Activated CD4-positive, alpha-beta T cell treated with anti-CD3 and anti-CD28 coated beads, Interleukin-2, amount 10 ng/mL, durations not matched to agents 7 days and 5 days (primary cell): ENCODE measurements around the gene MRPL41. TPM values are rescaled to one million over a fixed set of nuclear protein-coding genes. Genes with fewer than 3 reads are reported as not detected.
"Not testable (repeated sequence)": the region's sequence is repeated elsewhere in the genome, so short reads cannot be mapped to it uniquely, and the experiment has no call there.

Source experiments
- CTCF ChIA-PET: fragments of 350-600 bp; sonication (Branson Sonifier 250); formaldehyde crosslinking; loops from one replicate; lab custom pipeline; 2021; ENCODE audit warnings: antibody characterized with exemption; lab: Charles Lee
- POLR2A ChIA-PET: fragments of 350-600 bp; sonication (Branson Sonifier 250); formaldehyde crosslinking; loops from one replicate; lab custom pipeline; 2021; ENCODE audit warnings: antibody characterized with exemption; lab: Charles Lee
- DNase-seq: peaks from one replicate; pipeline ENCODE4 v3.0.0-alpha.2; 2020
- H3K27ac Mint-ChIP-seq: one replicate; pipeline ENCODE4 v1.8.0; 2021; ENCODE audit warnings: mild to moderate bottlenecking, moderate library complexity, mixed read lengths
- H3K27me3 Mint-ChIP-seq: one replicate; pipeline ENCODE4 v1.8.0; 2021; ENCODE audit warnings: mixed read lengths
- H3K36me3 Mint-ChIP-seq: one replicate; pipeline ENCODE4 v1.8.0; 2021; ENCODE audit warnings: low read depth, mixed read lengths
- H3K4me1 Mint-ChIP-seq: one replicate; pipeline ENCODE4 v1.8.0; 2021; ENCODE audit warnings: mixed read lengths
- H3K4me3 Mint-ChIP-seq: one replicate; pipeline ENCODE4 v1.8.0; 2021; ENCODE audit warnings: mild to moderate bottlenecking, moderate library complexity, mixed read lengths
- H3K9me3 Mint-ChIP-seq: one replicate; pipeline ENCODE4 v1.8.0; 2021; ENCODE audit warnings: mixed read lengths
- total RNA-seq, 2 experiments: library from RNA; stranded (reverse); gene quantifications; one replicate each; pipeline ENCODE4 v1.2.3, GENCODE V29; 2021

MRPL41 gene
- total RNA-seq, 2 experiments from 2014 or later = 30.2 to 37.1 TPM

DNA sequence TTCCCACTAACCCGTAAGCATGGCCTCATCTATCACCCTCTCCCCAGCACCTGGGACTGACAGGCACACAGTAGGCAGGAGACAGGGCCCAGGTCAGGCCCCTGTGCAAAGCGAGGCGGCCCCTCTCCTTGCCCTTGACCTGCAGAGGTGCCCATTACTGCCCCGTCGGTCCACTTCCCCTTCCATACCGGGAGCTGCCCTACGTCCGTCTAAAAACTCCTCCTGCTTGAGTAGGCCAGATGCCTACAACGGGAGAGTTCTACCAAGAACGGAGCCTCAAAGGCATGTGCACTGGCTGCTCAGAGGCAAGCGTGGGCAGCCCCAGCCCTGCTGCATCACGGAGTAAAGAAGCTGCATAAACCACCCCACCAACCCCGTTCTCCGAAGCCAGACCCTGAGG lies 31.7 kb downstream of the MRPL41 start:
- Mint-ChIP-seq H3K4me1 (peaks cover 11% of the 10 kb centered on the region), H3K27me3 (no peaks in the 10 kb centered on the region), H3K9me3 (no peaks in the 10 kb centered on the region), H3K36me3 (peaks cover 7% of the 10 kb centered on the region), H3K27ac (peak overlapping the region; percentile 0), H3K4me3 (no peak overlapping the region)
- ChIA-PET CTCF (no interaction called here), POLR2A (no interaction called here)
- no peak for DNase-seq

DNA sequence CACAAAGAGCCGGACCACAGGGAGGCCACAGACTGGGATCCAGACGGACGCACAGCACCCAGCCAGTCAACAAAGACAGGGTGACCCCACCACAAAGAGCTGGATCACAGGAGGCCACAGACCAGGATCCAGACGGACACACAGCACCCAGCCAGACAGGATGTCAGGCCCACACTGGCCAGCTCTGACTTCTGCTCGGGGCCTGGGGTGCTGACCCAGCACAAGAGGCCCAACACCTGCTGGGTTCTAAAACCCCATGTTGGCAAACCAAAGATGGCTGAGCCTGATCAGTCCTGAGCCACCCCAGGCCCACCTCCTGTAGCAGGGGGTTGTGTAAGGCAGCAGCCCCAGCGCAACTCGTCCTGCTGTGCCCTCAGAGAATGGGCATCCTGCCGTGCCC lies 32.3 kb downstream of the MRPL41 start:
- DNase-seq = no peak
- Mint-ChIP-seq H3K4me1 (peaks cover 15% of the 10 kb centered on the region), H3K4me3 (no peak overlapping the region), H3K27me3 (no peaks in the 10 kb centered on the region), H3K27ac (no peak overlapping the region), H3K36me3 (peaks cover 9% of the 10 kb centered on the region), H3K9me3 (no peaks in the 10 kb centered on the region)
- CTCF ChIA-PET = no interaction called here
- POLR2A ChIA-PET = no interaction called here

DNA sequence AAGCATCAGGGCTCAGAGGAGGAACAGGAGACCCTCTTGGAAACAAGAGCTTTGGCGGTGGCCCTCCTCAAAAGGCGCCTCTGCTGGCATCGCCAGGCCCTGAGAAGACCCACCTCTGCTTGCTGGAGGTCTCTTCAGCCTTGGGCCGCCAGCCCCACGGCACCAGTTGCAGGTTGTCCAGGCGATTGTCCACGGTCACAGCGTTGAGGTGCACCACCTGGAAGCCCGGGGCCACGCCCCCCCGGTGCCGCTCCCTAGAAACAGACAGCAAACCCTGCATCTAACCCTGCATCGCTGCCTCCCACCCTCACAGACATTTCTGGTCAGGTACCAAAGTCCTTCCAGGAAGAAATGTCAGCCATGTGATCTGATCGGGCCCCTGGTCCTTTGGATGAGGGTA lies 35.2 kb downstream of the MRPL41 start:
- H3K27ac Mint-ChIP-seq = no peak overlapping the region
- no peaks in the 10 kb centered on the region for H3K9me3 Mint-ChIP-seq

DNA sequence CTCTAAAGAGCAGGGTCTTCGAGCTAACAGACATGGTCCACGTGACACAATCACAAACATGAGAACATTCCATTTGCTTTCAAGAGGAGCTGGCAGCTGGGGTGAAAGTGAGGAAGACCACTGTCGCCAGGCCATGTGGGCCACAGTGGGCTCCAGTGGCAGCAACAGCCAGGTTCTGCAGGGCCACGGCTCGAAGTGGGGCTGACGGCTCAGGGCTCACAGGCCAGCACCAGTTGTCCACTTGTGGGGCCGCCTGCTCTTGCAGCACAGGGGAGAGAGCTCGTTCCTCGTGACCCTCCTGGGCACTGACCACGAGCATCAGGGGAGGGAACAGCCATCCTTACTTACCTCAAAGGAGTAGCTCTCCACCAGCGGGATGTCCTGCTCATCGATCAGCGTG lies 36.6 kb downstream of the MRPL41 start:
- ChIA-PET CTCF (interaction anchor here (0.5 to 4.5 kb wide), 10 partner anchors 8 to 175 kb away, joined by 3 to 37 read pairs (median 3); partner anchors contain the start of genes ARRDC1 and DPH7), POLR2A (interaction anchor here (1.1 kb wide), 1 partner anchor 17 kb away, joined by 3 read pairs; the partner anchor contains the start of gene ARRDC1)
- H3K4me1 Mint-ChIP-seq = peaks cover 25% of the 10 kb centered on the region
- peak overlapping the region; percentile 83 for H3K4me3 Mint-ChIP-seq
- H3K27ac Mint-ChIP-seq = no peak overlapping the region
- peaks cover 10% of the 10 kb centered on the region for H3K36me3 Mint-ChIP-seq
- DNase-seq = no peak
- H3K27me3 Mint-ChIP-seq = no peaks in the 10 kb centered on the region
- no peaks in the 10 kb centered on the region for H3K9me3 Mint-ChIP-seq

More for the DNA sequence above, 35.2 kb downstream of the MRPL41 start:
- Mint-ChIP-seq H3K36me3 (peaks cover 10% of the 10 kb centered on the region), H3K4me1 (peaks cover 19% of the 10 kb centered on the region), H3K27me3 (no peaks in the 10 kb centered on the region), H3K4me3 (no peak overlapping the region)
- POLR2A ChIA-PET = interaction anchor here (1.1 kb wide), 1 partner anchor 18 kb away, joined by 3 read pairs; the partner anchor contains the start of gene ARRDC1
- CTCF ChIA-PET = interaction anchor here (1.1 to 4.5 kb wide), 3 partner anchors 8 to 32 kb away, joined by 4 to 37 read pairs (median 5); partner anchors contain the start of gene DPH7
- DNase-seq = no peak

DNA sequence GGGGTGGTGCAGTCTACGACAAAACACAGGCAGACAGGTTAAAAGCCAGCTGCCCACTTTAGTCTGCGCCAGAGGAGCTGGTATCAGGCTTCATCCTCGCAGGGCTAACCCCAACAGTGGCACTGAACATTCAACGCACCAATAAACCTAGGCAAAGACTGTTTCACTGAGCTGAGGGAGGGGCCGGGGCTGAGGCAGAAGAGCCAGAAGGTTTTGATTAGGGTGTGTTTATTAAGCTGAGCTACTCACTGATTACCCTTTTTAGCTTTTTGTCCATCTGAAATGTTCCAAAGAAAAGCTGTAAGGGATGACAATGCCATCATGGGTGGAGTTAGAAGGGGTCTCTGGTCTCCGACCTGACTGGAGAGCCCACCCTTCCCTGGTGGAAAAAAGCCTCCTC lies 37.2 kb downstream of the MRPL41 start:
- Mint-ChIP-seq H3K27ac (no peak overlapping the region), H3K36me3 (peaks cover 10% of the 10 kb centered on the region), H3K4me3 (peak overlapping the region; percentile 83)

DNA sequence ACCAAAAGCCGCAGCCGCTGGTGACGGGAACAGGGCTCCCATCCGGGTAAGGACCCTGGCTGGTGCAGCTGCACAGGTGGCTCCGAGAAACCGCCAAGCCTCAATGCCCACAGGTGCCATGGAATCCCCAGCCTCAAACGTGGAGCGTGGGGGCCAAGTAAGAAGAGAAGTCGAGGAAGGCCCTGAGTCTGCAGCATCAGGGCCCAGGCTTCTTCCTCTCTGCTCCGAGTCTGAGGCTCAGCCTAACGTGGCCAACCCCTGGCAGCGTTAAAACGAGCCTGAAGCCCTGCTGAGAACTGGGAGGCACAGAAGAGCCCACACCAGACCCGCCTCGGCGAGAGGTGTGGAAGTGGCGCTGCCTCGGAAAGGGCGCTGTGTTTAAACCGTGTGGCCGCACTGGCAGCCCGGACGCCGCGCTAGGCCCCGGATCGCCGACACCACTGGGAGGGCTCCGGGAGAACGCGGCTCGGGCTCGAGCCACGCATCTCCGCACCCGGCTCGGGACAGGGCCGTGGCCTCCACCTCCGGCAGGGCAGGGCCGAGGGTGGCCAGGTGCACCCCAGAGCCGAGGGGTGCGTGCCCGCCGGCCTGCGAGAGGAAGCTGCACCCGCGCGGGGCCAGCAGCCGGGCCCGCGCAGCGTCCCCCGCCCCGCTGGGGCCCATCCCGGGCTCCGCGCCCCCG lies 37.9 kb downstream of the MRPL41 start:
- peak overlapping the region; percentile 83 for H3K4me3 Mint-ChIP-seq
- peak overlapping the region; percentile 84 for H3K27ac Mint-ChIP-seq
- H3K9me3 Mint-ChIP-seq = no peaks in the 10 kb centered on the region
- H3K4me1 Mint-ChIP-seq = peaks cover 25% of the 10 kb centered on the region
- CTCF ChIA-PET = interaction anchor here (4.5 kb wide), 1 partner anchor 11 kb away, joined by 37 read pairs; the partner anchor contains the start of gene DPH7
- POLR2A ChIA-PET = no interaction called here
- peaks cover 10% of the 10 kb centered on the region for H3K36me3 Mint-ChIP-seq
- peak; percentile 34 for DNase-seq
- no peaks in the 10 kb centered on the region for H3K27me3 Mint-ChIP-seq

More for the DNA sequence above, 37.2 kb downstream of the MRPL41 start:
- Mint-ChIP-seq H3K9me3 (no peaks in the 10 kb centered on the region), H3K4me1 (peaks cover 25% of the 10 kb centered on the region), H3K27me3 (no peaks in the 10 kb centered on the region)
- POLR2A ChIA-PET = interaction anchor here (0.5 kb wide), 1 partner anchor 348 kb away, joined by 3 read pairs; the partner anchor contains the start of gene TUBB4B
- CTCF ChIA-PET = interaction anchor here (0.5 to 4.5 kb wide), 4 partner anchors 8 to 94 kb away, joined by 3 to 37 read pairs (median 4); partner anchors contain the start of gene DPH7
- DNase-seq = no peak

DNA sequence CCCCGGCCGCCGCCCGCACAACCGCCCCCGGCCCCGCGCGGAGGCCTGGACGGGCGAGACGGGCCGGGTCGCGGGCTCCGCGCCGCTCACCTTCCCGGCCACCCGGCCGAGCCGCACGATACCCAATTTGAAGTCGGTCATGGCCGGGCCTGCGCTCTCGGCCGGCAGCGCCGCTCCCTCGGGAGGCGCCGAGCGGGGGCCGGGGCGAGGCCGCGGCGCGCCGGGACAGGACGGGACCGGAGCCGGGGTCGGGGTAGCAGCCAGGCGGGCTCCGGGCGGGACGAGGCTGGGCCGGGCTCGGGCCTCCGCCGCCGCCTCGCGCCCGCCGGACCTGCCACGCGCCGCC lies 38.4 kb downstream of the MRPL41 start:
- H3K27me3 Mint-ChIP-seq = no peaks in the 10 kb centered on the region
- H3K4me3 Mint-ChIP-seq = no peak overlapping the region
- POLR2A ChIA-PET = no interaction called here

DNA sequence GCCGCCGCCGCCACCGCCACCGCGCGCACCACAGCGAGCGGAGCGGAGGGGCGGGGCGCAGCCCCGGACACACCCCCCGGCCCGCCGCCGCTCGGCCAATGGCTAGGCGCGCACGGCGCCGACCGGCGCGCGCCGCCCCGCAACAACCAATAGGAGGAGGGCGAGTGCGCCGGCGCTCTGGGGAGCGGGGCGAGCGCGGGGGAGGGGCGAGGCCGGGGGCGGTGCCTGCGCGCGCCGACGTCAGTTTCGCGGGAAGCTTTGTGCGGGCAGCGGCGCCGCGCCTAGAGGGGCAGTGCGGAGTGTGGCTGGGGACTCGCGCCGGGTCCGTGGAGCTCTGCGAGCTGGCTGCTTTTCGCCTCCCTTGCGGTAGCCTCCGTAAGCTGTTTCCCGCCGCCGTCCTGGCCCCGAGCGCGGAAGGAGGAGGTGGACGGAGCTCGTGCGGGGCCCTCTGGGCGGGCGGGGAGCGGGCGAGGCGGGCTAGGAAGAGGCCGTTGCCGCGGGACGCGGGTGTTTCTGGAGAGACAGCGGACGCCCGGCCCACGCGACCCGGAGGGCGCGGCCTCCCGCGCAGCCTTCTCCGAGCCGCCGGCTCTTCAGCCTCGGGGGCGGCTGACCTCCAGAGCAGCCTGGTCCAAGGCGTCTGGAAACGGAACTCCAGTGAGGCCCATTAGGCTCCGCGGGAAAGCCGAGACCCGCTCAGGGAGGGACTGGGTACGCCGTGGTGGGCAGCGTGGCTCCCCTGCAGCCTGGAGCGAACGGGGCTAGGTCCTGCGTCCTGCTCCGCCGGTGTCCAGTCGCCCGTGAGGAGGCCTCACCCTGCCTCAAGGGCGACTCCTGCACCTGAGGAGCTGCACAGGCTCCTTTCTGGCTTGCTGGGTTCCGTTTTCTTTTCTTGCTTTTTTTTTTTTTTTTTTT lies 39.0 kb downstream of the MRPL41 start, which contains the start of gene ZMYND19:
Gene ZMYND19 (minus strand): TSS at position 44 of the 915 bp plus-strand sequence. CDS start 249 bp downstream, outside the sequence.
- ChIA-PET POLR2A (interaction anchor here (0.6 to 1.2 kb wide), 2 partner anchors 12 to 31 kb away, joined by 3 read pairs; partner anchors contain the start of gene DPH7), CTCF (interaction anchor here (0.7 to 4.5 kb wide), 3 partner anchors 12 to 325 kb away, joined by 3 to 37 read pairs (median 3); partner anchors contain the start of genes DPH7 and EXD3)
- no peaks in the 10 kb centered on the region for H3K27me3 Mint-ChIP-seq
- DNase-seq = peak; percentile 88
- peaks cover 10% of the 10 kb centered on the region for H3K36me3 Mint-ChIP-seq
- H3K4me3 Mint-ChIP-seq = peak within 1 kb of the TSS; percentile 94
- no peaks in the 10 kb centered on the region for H3K9me3 Mint-ChIP-seq
- peaks cover 25% of the 10 kb centered on the region for H3K4me1 Mint-ChIP-seq
- peak within 1 kb of the TSS; percentile 92 for H3K27ac Mint-ChIP-seq

More for the DNA sequence above, 38.4 kb downstream of the MRPL41 start:
- CTCF ChIA-PET = interaction anchor here (1.0 to 4.5 kb wide), 2 partner anchors 12 to 324 kb away, joined by 3 to 37 read pairs; partner anchors contain the start of gene DPH7
- peaks cover 25% of the 10 kb centered on the region for H3K4me1 Mint-ChIP-seq
- DNase-seq = no peak
- no peaks in the 10 kb centered on the region for H3K9me3 Mint-ChIP-seq
- no peak overlapping the region for H3K27ac Mint-ChIP-seq
- peaks cover 10% of the 10 kb centered on the region for H3K36me3 Mint-ChIP-seq

DNA sequence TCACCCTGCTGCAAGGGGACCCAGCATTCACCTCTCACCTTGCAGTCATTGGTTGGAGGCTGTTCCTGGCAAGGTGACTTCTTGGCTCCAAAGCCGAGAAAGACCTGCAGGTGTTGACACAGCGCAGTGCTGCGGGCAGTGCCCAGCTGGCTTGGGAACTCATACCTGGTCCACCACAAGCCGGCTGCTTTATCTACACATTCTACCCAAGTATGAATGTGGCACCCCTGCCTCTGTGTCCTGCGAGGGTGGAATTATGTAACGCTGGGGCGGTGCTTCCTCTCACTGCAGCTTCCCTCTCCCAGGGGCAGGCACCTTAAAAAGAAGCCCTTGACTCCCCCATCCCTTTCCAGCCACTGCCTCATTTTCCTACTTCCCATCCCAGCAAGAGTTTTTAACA lies 41.1 kb downstream of the MRPL41 start:
- H3K36me3 Mint-ChIP-seq = peaks cover 8% of the 10 kb centered on the region
- DNase-seq = no peak
- POLR2A ChIA-PET = no interaction called here
- CTCF ChIA-PET = no interaction called here
- no peak overlapping the region for H3K27ac Mint-ChIP-seq
- H3K4me1 Mint-ChIP-seq = peaks cover 24% of the 10 kb centered on the region
- no peaks in the 10 kb centered on the region for H3K27me3 Mint-ChIP-seq
- H3K9me3 Mint-ChIP-seq = no peaks in the 10 kb centered on the region
- H3K4me3 Mint-ChIP-seq = no peak overlapping the region

DNA sequence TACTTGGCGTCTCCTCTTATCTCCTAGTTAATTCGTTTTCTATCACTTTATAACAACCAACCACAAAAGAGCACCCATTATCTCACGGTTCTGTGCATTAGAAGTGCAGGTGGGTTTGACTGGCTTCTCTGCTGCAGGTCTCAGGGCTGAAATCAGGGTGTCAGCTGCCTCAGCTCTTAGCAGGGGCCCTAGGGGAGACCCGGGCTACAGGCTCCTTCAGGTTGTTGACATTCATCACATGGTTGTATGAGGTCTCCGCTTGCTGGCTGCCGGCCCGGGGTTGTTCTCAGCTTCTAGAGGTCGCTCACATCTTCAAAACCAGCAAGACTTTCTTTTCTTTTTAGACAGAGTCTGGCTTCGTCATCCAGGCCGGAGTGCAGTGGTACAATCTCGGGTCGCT lies 41.5 kb downstream of the MRPL41 start:
- Mint-ChIP-seq H3K4me3 (no peak overlapping the region), H3K4me1 (peaks cover 21% of the 10 kb centered on the region), H3K9me3 (no peaks in the 10 kb centered on the region), H3K27me3 (no peaks in the 10 kb centered on the region), H3K27ac (no peak overlapping the region), H3K36me3 (peaks cover 5% of the 10 kb centered on the region)
- POLR2A ChIA-PET = no interaction called here
- CTCF ChIA-PET = no interaction called here
- no peak for DNase-seq

DNA sequence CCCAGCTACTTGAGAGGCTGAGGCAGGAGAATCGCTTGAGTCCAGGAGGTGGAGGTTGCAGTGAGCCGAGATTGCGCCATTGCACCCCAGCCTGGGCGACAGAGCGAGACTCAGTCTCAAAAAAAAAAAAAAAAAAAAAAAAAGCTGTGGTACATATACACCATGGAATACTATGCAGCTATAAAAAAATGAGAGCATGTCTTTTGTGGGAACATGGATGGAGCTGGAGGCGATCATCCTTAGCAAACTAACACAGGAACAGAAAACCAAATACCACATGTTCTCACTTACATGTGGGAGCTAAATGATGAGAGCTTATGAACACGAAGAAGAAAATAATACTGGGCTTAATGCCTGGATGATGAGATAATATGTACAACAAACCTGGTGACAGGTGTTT lies 44.9 kb downstream of the MRPL41 start:
- POLR2A ChIA-PET, H3K4me3 Mint-ChIP-seq, DNase-seq, H3K9me3 Mint-ChIP-seq, H3K27ac Mint-ChIP-seq, H3K36me3 Mint-ChIP-seq, H3K27me3 Mint-ChIP-seq: not testable (repeated sequence)
- CTCF ChIA-PET = interaction anchor here (0.9 to 1.5 kb wide), 2 partner anchors 9 to 17 kb away, joined by 4 to 5 read pairs; partner anchors contain the start of gene DPH7
- peaks cover 15% of the 10 kb centered on the region for H3K4me1 Mint-ChIP-seq

DNA sequence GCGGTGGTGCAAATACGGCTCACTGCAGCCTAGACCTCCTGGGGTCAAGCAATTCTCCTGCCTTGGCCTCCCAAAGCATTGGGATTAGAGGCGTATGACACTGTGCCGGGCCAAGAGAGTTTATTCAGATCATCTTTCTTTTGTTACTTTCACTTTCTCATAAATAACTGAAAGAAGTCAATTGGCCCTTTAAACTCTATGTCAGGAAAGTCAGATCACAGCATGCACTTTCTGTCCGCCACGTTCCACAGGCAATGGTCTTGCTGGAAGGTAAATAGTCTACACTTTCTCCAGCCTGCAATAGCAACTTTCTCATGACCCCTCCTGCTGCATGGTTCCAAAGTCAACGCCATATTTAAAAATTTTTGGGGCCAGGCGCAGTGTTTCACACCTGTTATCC lies 47.3 kb downstream of the MRPL41 start:
- Mint-ChIP-seq H3K27me3 (no peaks in the 10 kb centered on the region), H3K36me3 (no peaks in the 10 kb centered on the region), H3K4me1 (peaks cover 21% of the 10 kb centered on the region), H3K9me3 (no peaks in the 10 kb centered on the region), H3K4me3 (no peak overlapping the region), H3K27ac (no peak overlapping the region)
- no peak for DNase-seq
- ChIA-PET POLR2A (no interaction called here), CTCF (no interaction called here)
